Kidney (tissue), 14 donors: ENCODE measurements around the gene AMPD3. TPM values are rescaled to one million over a fixed set of nuclear protein-coding genes. Genes with fewer than 3 reads are reported as not detected.
A peak's percentile ranks its signal among the peaks of the same experiment; 100 is the strongest.

Experiments used
- DNase-seq, 5 donors: peaks; one replicate each; pipeline ENCODE4 v3.0.0-alpha.2; 2013 to 2020
- FAIRE-seq: peaks from 2 replicates; lab custom pipeline; 2012; peaks lifted over from hg19 to GRCh38; lab: Jason Lieb, UNC
- H3K27ac ChIP-seq, 2 donors: one replicate each; pipeline ENCODE4 v1.7.0; 2013; ENCODE audit warnings: low read depth in 2 of 2, low read length in 2 of 2, inconsistent platforms in 1 of 2
- H3K27me3 ChIP-seq: one replicate; pipeline ENCODE4 v1.7.1; 2013; ENCODE audit warnings: low read length, inconsistent platforms; ENCODE audit not compliant: control insufficient read depth, insufficient read depth
- H3K36me3 ChIP-seq, 3 donors: one replicate each; pipeline versions ENCODE4 v1.7.0 to v1.7.1; 2013; ENCODE audit warnings: low read length in 3 of 3, control low read depth in 1 of 3, inconsistent platforms in 1 of 3; ENCODE audit not compliant: insufficient read depth in 3 of 3, control insufficient read depth in 2 of 3
- H3K4me1 ChIP-seq, 3 donors: one replicate each; pipeline versions ENCODE4 v1.7.0 to v1.7.1; 2013; ENCODE audit warnings: low read length in 3 of 3, inconsistent platforms in 1 of 3, low read depth in 1 of 3; ENCODE audit not compliant: control insufficient read depth in 2 of 3, insufficient read depth in 2 of 3
- H3K4me3 ChIP-seq, 3 donors: one replicate each; pipeline versions ENCODE4 v1.7.0 to v1.8.1; 2013; ENCODE audit warnings: low read length in 3 of 3, control low read depth in 1 of 3, inconsistent platforms in 1 of 3
- H3K9ac ChIP-seq, 3 donors: one replicate each; pipeline versions ENCODE4 v1.7.0 to v1.7.1; 2013; ENCODE audit warnings: low read length in 3 of 3, control low read depth in 1 of 3, inconsistent platforms in 1 of 3
- H3K9me3 ChIP-seq, 3 donors: one replicate each; pipeline versions ENCODE4 v1.7.0 to v1.7.1; 2013; ENCODE audit warnings: low read length in 3 of 3, control low read depth in 1 of 3, inconsistent platforms in 1 of 3; ENCODE audit not compliant: control insufficient read depth in 2 of 3, insufficient read depth in 1 of 3
- intact Hi-C: fragments of 100-400 bp; cut with DNase I; formaldehyde crosslinking; loops from one replicate; pipeline ENCODE4 v1.11.1; 2022
- polyA plus RNA-seq: library from polyadenylated mRNA; stranded (reverse); fragments of 350-450 nt; fragmentation: Illumina TruSeq; extraction: RNeasy Lipid Tissue Mini Kit (QIAGEN cat#74804); gene quantifications from one replicate; pipeline ENCODE4 v1.2.3, GENCODE V29; 2014; ENCODE audit warnings: low read depth, low replicate concordance; ENCODE audit not compliant: insufficient read depth
- total RNA-seq: library from RNA; stranded (reverse); fragmentation: NEBNext Ultra II Directional; extraction: Animal tissue kit (Norgen Biotek cat#: 25700); gene quantifications from one replicate; pipeline ENCODE4 v1.2.1, GENCODE V29; 2021
- TF ChIP-seq, protein P1 (sequence below): IDR thresholded peaks from 3 replicates; pipeline ENCODE4 v1.5.1; 2012; ENCODE audit warnings: mild to moderate bottlenecking, moderate library complexity, borderline replicate concordance; ENCODE audit not compliant: insufficient read depth; ENCODE audit errors: extremely low read depth
- donor health status: control.
- donor health status: control.
- donor health status: control.
- donor health status: control.
- donor health status: control.
- donor health status: DM: yes; HTN: yes; CAD: no.
- donor health status: Normal renal cell carcinoma (clear cell type).

Gene AMPD3
- total and polyA plus RNA-seq, 2 donors from 2014 or later: 8.4 to 16.5 TPM

DNA sequence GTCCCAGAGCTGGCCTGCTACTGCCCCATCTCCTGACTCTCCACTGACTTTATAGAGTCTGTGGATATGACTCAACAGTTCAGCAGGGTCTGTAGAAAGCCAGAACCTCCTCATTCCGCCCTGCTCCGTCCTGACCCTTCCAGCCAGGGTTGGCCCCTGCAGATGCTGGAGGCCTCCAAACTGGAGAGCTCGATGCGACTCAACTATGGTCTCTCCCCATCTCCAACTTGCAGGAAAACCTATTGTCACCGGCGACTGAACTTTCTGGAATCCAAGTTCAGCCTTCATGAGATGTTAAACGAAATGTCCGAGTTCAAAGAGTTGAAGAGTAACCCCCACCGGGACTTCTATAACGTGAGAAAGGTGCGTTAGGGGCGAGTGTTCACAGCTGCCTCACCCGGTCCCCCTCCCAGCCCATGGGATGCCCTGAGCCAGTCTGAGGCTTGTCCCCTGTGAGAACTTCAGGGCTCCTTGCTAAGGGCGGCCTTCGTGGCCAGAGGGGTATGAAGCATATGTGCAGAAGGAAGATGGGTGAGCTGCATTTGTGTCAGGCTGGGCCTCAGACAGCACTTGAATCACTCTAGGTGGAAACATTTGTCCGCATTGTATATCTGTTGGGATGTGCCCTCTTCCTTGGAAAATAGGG lies 32.1 kb downstream of the AMPD3 start:
- Histone ChIP-seq H3K9me3 (no peaks in the 10 kb centered on the region), H3K27me3 (no peaks in the 10 kb centered on the region), H3K9ac (no peak overlapping the region), H3K27ac (no peak overlapping the region), H3K4me1 (peaks cover 0 to 13% (median 9%) of the 10 kb centered on the region in 3 donors), H3K36me3 (no peaks in the 10 kb centered on the region), H3K4me3 (no peak overlapping the region)
- FAIRE-seq (no peak), DNase-seq (no peak)
- intact Hi-C loops: no loop called here
- TF ChIP-seq, protein P1, sequence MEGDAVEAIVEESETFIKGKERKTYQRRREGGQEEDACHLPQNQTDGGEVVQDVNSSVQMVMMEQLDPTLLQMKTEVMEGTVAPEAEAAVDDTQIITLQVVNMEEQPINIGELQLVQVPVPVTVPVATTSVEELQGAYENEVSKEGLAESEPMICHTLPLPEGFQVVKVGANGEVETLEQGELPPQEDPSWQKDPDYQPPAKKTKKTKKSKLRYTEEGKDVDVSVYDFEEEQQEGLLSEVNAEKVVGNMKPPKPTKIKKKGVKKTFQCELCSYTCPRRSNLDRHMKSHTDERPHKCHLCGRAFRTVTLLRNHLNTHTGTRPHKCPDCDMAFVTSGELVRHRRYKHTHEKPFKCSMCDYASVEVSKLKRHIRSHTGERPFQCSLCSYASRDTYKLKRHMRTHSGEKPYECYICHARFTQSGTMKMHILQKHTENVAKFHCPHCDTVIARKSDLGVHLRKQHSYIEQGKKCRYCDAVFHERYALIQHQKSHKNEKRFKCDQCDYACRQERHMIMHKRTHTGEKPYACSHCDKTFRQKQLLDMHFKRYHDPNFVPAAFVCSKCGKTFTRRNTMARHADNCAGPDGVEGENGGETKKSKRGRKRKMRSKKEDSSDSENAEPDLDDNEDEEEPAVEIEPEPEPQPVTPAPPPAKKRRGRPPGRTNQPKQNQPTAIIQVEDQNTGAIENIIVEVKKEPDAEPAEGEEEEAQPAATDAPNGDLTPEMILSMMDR: no peak

DNA sequence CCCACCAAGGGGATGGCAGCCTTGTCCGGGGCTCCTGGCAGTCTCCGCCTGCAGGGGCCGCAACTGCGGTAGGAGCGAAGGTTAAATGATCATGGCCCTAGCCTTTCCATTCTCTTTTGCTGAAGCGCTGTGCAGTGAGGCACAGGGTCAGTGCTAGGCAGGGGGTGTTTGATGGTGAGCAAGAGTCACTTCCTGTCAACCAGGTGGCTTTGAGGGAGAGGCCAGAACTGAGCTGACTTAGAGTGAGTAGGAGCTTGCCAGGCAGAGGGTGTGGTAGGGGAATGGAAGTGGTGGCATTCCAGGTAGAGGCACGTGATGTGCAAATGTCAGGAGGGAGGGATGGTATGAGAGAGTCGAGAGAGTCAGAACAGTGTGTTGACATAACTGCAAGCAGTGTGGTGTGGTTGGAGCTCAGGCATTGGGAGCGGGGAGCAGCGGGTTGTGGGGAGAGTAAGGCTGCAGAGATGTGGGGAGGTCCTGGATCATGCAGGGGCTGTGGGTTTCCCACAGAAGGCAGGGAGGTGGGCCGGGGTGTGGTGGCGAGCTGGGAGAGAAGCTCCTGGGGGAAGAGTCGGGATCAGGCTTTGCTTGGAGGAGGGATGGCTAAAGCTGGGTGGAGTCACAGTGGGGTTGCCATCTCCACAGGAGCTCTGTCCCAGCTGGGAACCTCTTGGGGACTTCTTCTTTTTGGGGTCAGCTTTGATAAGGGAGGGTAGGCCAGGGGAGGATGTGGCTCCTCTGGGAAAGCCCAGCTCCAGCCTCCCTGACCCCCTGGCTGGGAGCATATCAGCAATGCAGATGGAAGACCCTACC lies 33.3 kb downstream of the AMPD3 start:
- TF ChIP-seq, protein P1: no peak
- no peak for FAIRE-seq
- no peaks in the 10 kb centered on the region for H3K36me3 ChIP-seq

GRCh38 chr11:10488934-10489691 lies 34.0 kb downstream of the AMPD3 start:
- Histone ChIP-seq H3K27ac (peak overlapping the region in 1 of 2 donors; percentile 29), H3K4me3 (no peak overlapping the region), H3K9ac (no peak overlapping the region), H3K36me3 (no peaks in the 10 kb centered on the region), H3K27me3 (no peaks in the 10 kb centered on the region), H3K9me3 (no peaks in the 10 kb centered on the region), H3K4me1 (peaks cover 0 to 13% (median 9%) of the 10 kb centered on the region in 3 donors)
- intact Hi-C loops: no loop called here
- FAIRE-seq: no peak
- DNase-seq: peak in 1 of 5 donors; percentile 6
- TF ChIP-seq, protein P1: no peak

More for the DNA sequence above, 33.3 kb downstream of the AMPD3 start:
- DNase-seq: no peak
- Histone ChIP-seq H3K9me3 (no peaks in the 10 kb centered on the region), H3K27me3 (no peaks in the 10 kb centered on the region), H3K9ac (no peak overlapping the region), H3K27ac (peak overlapping the region in 1 of 2 donors; percentile 29), H3K4me1 (peaks cover 0 to 13% (median 9%) of the 10 kb centered on the region in 3 donors), H3K4me3 (no peak overlapping the region)
- intact Hi-C loops: no loop called here
